Measurements from ENCODE around the gene HAND2. TPM values are rescaled to one million over a fixed set of nuclear protein-coding genes. Genes with fewer than 3 reads are reported as not detected.

Gene HAND2
- total RNA-seq, 1 donor from 2014 or later, result not detected

GRCh38 chr4:173513651-173514050 is 16.4 kb downstream of the HAND2 start:
- no peak for TF ChIP-seq CTCF (conservative IDR thresholded peaks at IDR 0.05; ENCODE audit: low read depth, low read length)
- no peak overlapping the region for H3K4me3 ChIP-seq (ENCODE audit: low read depth, low read length)

GRCh38 chr4:173511787-173512361 is 18.2 kb downstream of the HAND2 start:
- no peak for TF ChIP-seq CTCF (conservative IDR thresholded peaks at IDR 0.05; ENCODE audit: low read depth, low read length)
- no peak for DNase-seq (ENCODE audit: low read depth)
- no peak overlapping the region for H3K4me3 ChIP-seq (ENCODE audit: low read depth, low read length)

More at GRCh38 chr4:173513651-173514050, 16.4 kb downstream of the HAND2 start:
- no peak for DNase-seq (ENCODE audit: low read depth)

GRCh38 chr4:173509036-173510001 is 20.7 kb downstream of the HAND2 start:
- TF ChIP-seq CTCF (conservative IDR thresholded peaks at IDR 0.05; ENCODE audit: low read depth, low read length), result no peak
- no peak for DNase-seq (ENCODE audit: low read depth)
- peak overlapping the region; percentile 53 for H3K4me3 ChIP-seq (ENCODE audit: low read depth, low read length)

- TF ChIP-seq CTCF (conservative IDR thresholded peaks at IDR 0.05; ENCODE audit: low read depth, low read length), result no peak
- no peak overlapping the region for H3K4me3 ChIP-seq (ENCODE audit: low read depth, low read length)
- DNase-seq (ENCODE audit: low read depth), result no peak
Observed at GRCh38 chr4:173508386-173509035, 21.5 kb downstream of the HAND2 start.

DNA sequence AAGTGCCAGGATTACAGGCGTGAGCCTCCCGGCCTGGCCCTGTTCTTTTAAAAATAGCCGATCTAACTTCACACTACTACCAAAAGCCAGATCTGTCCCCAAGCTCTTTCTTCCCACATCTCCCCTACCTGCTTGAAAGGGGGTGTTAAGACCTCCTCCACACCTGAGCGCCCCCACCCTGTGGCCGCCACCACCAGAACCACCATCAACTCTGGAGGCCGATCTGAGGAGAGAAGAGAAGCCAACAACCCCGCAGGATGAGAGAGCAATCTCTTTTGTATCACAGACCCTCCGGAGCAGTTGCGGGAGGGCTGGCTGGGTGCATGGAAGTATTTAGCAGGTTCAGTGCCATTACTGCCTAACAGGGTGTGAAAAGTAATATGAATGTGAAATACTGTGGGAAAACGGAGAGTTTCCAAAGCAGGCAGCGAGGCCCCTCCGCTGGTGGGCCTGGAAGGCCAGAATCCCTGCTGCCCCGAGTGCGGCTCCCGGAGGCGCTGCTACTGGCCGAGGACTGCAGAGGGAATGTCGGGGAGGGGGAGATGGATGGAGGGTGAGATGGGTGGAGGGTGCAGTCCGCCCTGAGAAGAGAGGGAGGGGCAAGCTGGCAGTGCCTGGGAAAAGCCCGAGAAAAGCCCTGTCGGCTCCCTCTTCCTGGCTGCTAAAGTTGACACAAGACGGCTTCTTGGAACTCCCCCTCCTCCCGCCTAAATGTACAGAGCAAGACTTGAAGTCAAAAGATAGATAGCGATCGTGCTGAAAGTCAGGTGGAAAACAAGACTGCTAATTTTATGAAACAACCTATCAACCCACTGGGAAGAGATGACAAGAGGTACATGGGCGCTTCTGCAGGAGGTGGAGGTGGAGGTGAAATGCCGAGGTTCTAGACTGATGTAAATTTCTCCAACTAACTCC is 22.3 kb downstream of the HAND2 start:
- no peak overlapping the region for H3K4me3 ChIP-seq (ENCODE audit: low read depth, low read length)
- DNase-seq (ENCODE audit: low read depth), result no peak
- no peak for TF ChIP-seq CTCF (conservative IDR thresholded peaks at IDR 0.05; ENCODE audit: low read depth, low read length)

- no peak for TF ChIP-seq CTCF (conservative IDR thresholded peaks at IDR 0.05; ENCODE audit: low read depth, low read length)
- peak overlapping the region; percentile 33 for H3K4me3 ChIP-seq (ENCODE audit: low read depth, low read length)
- no peak for DNase-seq (ENCODE audit: low read depth)
Observed at GRCh38 chr4:173506597-173507211, 23.3 kb downstream of the HAND2 start.

Data from epithelial cell of proximal tubule (primary cell).